Transverse colon (tissue), 4 donors: ENCODE results near the gene NBEAL1.

Source experiments
- EP300 ChIP-seq: sonication (generic); formaldehyde crosslinking; IDR thresholded peaks from one replicate; pipeline ENCODE4 v1.6.1; 2017; ENCODE audit warnings: antibody characterized with exemption, low read depth
- POLR2AphosphoS5 ChIP-seq, 3 donors: sonication (generic); formaldehyde crosslinking; IDR thresholded peaks; one replicate each; pipeline ENCODE4 v1.6.1; 2016; ENCODE audit warnings: antibody characterized with exemption in 3 of 3
- TF ChIP-seq, protein P1 (sequence below), 5 experiments: fragments of 200-600 bp in 3 of 5; fragments of 450-650 bp in 2 of 5; sonication (generic) in 3 of 5; IDR thresholded peaks; 1 replicate in 2 of 5; 2 replicates in 3 of 5; pipeline ENCODE4 v1.5.1; 2016 to 2017; ENCODE audit warnings: antibody characterized with exemption in 5 of 5, inconsistent platforms in 3 of 5, mild to moderate bottlenecking in 2 of 5, moderate library complexity in 1 of 5

DNA sequence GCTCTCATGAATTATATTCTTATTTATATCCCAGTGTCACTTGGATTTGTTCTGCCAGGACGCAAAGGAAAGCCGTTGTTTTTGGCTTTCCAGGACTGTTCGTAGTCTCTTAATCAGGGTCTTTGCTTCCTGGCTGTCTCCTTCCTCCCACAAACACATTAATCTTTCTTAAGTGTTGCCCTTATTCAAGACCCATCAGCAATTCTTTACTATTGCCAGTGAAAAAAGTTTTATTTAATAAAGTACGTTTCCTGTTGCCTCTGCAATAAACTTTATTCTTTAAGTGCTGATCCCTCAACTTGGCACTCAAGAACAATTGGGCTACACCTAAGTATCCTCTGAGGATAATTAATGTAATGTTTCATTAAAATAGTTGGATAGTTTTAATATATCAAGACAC is 155.8 kb downstream of the NBEAL1 start:
- no peak for TF ChIP-seq POLR2AphosphoS5 (IDR thresholded peaks at IDR 0.05)
- no peak for TF ChIP-seq EP300
- TF ChIP-seq, protein P1, sequence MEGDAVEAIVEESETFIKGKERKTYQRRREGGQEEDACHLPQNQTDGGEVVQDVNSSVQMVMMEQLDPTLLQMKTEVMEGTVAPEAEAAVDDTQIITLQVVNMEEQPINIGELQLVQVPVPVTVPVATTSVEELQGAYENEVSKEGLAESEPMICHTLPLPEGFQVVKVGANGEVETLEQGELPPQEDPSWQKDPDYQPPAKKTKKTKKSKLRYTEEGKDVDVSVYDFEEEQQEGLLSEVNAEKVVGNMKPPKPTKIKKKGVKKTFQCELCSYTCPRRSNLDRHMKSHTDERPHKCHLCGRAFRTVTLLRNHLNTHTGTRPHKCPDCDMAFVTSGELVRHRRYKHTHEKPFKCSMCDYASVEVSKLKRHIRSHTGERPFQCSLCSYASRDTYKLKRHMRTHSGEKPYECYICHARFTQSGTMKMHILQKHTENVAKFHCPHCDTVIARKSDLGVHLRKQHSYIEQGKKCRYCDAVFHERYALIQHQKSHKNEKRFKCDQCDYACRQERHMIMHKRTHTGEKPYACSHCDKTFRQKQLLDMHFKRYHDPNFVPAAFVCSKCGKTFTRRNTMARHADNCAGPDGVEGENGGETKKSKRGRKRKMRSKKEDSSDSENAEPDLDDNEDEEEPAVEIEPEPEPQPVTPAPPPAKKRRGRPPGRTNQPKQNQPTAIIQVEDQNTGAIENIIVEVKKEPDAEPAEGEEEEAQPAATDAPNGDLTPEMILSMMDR (IDR thresholded peaks at IDR 0.05) = no peak
